Ramos (cell line): ENCODE data around the gene DROSHA.

Source experiments
- in situ Hi-C: fragments of 300-500 bp; cut with MboI; formaldehyde crosslinking; loops from one replicate; pipeline ENCODE4 v1.14.3; 2022; ENCODE audit warnings: low sequenced_read_pairs; ENCODE audit not compliant: unreplicated experiment

Gene DROSHA

GRCh38 chr5:31476738-31477141 lies 55.2 kb downstream of the DROSHA start:
- in situ Hi-C loops, result no loop called here

- in situ Hi-C loops, result no loop called here
Observed at GRCh38 chr5:31471916-31472315, 60.0 kb downstream of the DROSHA start.

GRCh38 chr5:31471040-31471439 lies 60.9 kb downstream of the DROSHA start:
- in situ Hi-C loops, result no loop called here

GRCh38 chr5:31470608-31471007 lies 61.3 kb downstream of the DROSHA start:
- in situ Hi-C loops, result no loop called here

GRCh38 chr5:31469886-31470285 lies 62.0 kb downstream of the DROSHA start:
- in situ Hi-C loops, result no loop called here

GRCh38 chr5:31469466-31469865 lies 62.4 kb downstream of the DROSHA start:
- in situ Hi-C loops, result no loop called here

- in situ Hi-C loops, result no loop called here
Observed at GRCh38 chr5:31465291-31465690, 66.6 kb downstream of the DROSHA start.

GRCh38 chr5:31464081-31464480 lies 67.8 kb downstream of the DROSHA start:
- in situ Hi-C loops, result no loop called here

GRCh38 chr5:31463351-31463750 lies 68.5 kb downstream of the DROSHA start:
- in situ Hi-C loops, result no loop called here

- in situ Hi-C loops, result no loop called here
Observed at GRCh38 chr5:31459594-31459993, 72.3 kb downstream of the DROSHA start.

GRCh38 chr5:31455172-31455571 lies 76.7 kb downstream of the DROSHA start:
- in situ Hi-C loops, result no loop called here

- in situ Hi-C loops, result no loop called here
Observed at GRCh38 chr5:31453522-31453921, 78.4 kb downstream of the DROSHA start.

GRCh38 chr5:31452314-31452713 lies 79.6 kb downstream of the DROSHA start:
- in situ Hi-C loops, result no loop called here

- in situ Hi-C loops, result no loop called here
Observed at GRCh38 chr5:31449962-31450361, 81.9 kb downstream of the DROSHA start.

GRCh38 chr5:31449174-31449573 lies 82.7 kb downstream of the DROSHA start:
- in situ Hi-C loops, result no loop called here

- in situ Hi-C loops, result no loop called here
Observed at GRCh38 chr5:31445041-31445600, 86.8 kb downstream of the DROSHA start.

- in situ Hi-C loops, result no loop called here
Observed at GRCh38 chr5:31443572-31443971, 88.3 kb downstream of the DROSHA start.

GRCh38 chr5:31442058-31442745 lies 89.7 kb downstream of the DROSHA start:
- in situ Hi-C loops, result no loop called here

GRCh38 chr5:31436851-31437250 lies 95.0 kb downstream of the DROSHA start:
- in situ Hi-C loops, result no loop called here

GRCh38 chr5:31435730-31436129 lies 96.2 kb downstream of the DROSHA start:
- in situ Hi-C loops, result no loop called here

GRCh38 chr5:31434898-31435297 lies 97.0 kb downstream of the DROSHA start:
- in situ Hi-C loops, result no loop called here

- in situ Hi-C loops, result no loop called here
Observed at GRCh38 chr5:31433229-31433628, 98.7 kb downstream of the DROSHA start.
